ENCODE results near the gene FAR1. TPM values are rescaled to one million over a fixed set of nuclear protein-coding genes. Genes with fewer than 3 reads are reported as not detected.

The FAR1 gene
- total RNA-seq, 1 donor from 2014 or later: 58.8 TPM

GRCh38 chr11:13776134-13776815, 107.8 kb downstream of the FAR1 start:
- DNase-seq (ENCODE audit: low spot score): no peak

DNA sequence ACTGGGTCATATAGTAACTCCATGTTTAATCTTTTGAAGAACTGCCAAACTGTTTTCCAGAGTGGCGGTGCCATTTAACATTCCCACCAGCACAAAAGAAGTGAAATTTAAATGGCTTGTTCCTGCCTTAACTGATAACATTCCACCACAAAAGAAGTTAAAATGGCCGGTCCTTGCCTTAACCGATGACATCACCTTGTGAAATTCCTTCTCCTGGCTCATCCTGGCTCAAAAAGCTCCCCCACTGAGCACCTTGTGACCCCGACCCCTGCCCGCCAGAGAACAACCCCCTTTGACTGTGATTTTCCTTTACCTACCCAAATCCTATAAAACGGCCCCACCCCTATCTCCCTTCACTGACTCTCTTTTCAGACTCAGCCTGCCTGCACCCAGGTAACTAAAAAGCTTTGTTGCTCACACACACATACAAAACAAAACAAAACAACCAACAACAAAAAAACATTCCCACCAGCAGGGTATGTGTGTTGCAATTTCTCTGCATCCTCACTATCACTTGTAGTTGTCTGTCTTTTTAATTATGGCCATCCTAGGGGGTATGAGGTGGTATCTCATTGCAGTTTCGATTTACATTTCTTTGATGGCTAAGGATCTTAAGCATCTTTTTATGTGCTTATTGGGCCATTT, 109.0 kb downstream of the FAR1 start:
- DNase-seq (ENCODE audit: low spot score): no peak

DNA sequence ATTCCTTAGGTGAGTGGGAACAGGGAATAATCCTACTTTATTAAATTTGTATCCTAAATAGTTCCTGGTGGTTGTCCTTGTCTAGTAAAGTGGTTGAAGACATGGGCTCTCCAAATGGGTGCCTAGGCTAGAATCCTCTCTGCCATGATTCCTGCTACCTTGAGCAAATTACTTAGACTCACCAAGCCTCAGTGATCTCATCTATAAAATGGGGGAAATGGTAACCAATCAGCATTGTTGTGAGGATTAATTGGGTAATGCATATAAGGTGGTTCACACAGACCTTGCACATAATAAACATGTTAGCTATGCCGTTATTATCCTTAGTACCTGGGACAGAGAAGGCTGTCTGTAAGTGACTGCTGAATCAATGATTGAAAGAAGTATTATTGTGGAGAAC, 109.9 kb downstream of the FAR1 start:
- DNase-seq (ENCODE audit: low spot score): no peak

GRCh38 chr11:13781153-13781552, 112.7 kb downstream of the FAR1 start:
- no peak for DNase-seq (ENCODE audit: low spot score)

Other genes starting within 250 kb of the FAR1 start
- 23.2 TPM for gene BTBD10, start 205.4 kb upstream of the FAR1 start, total RNA-seq
- gene PTH, start 172.7 kb upstream of the FAR1 start, total RNA-seq: not detected

Measured in mesenteric fat pad (tissue), 1 donor.